ACC112 (cell line): Measurements from ENCODE around the gene ZFP57.

Source experiments
- H2AFZ ChIP-seq: fragments of 200-600 bp; sonication (generic); one replicate; pipeline ENCODE4 v1.6.0; 2017; ENCODE audit warnings: antibody characterized with exemption, low read length; ENCODE audit not compliant: unreplicated experiment
- H3K27ac ChIP-seq: fragments of 200-600 bp; sonication (generic); 2 replicates; pipeline ENCODE4 v1.5.1; 2014; ENCODE audit warnings: low read depth, mild to moderate bottlenecking, antibody characterized with exemption, low read length, moderate library complexity
- H3K27me3 ChIP-seq: fragments of 200-600 bp; sonication (generic); 2 replicates; pipeline ENCODE4 v1.6.1; 2014; ENCODE audit warnings: mild to moderate bottlenecking, antibody characterized with exemption, low read length, moderate library complexity, mixed read lengths; ENCODE audit not compliant: insufficient read depth
- H3K36me3 ChIP-seq: fragments of 200-600 bp; sonication (generic); 2 replicates; pipeline ENCODE4 v1.6.1; 2016; ENCODE audit warnings: mild to moderate bottlenecking, antibody characterized with exemption, low read length, moderate library complexity, mixed read lengths; ENCODE audit not compliant: insufficient read depth
- H3K4me1 ChIP-seq: fragments of 200-600 bp; sonication (generic); one replicate; pipeline ENCODE4 v1.6.1; 2016; ENCODE audit warnings: low read length, mixed read lengths; ENCODE audit not compliant: insufficient read depth, unreplicated experiment, control insufficient read depth
- H3K4me3 ChIP-seq: fragments of 200-600 bp; sonication (generic); 2 replicates; pipeline ENCODE4 v1.5.1; 2014; ENCODE audit warnings: mild to moderate bottlenecking, low read depth, low read length
- H3K79me2 ChIP-seq: fragments of 200-600 bp; sonication (generic); one replicate; pipeline ENCODE4 v1.6.0; 2016; ENCODE audit warnings: low read length; ENCODE audit not compliant: control insufficient read depth, unreplicated experiment, insufficient read depth

Gene ZFP57

GRCh38 chr6:29723666-29724588 is 43.0 kb upstream of the ZFP57 start:
- no peaks in the 10 kb centered on the region for H3K27me3 ChIP-seq
- peak overlapping the region; percentile 67; the same call in 1 of the 2 replicates for H3K27ac ChIP-seq
- H2AFZ ChIP-seq: peak overlapping the region; percentile 75
- peak overlapping the region; percentile 92 for H3K4me3 ChIP-seq
- peaks cover 8% of the 10 kb centered on the region; the same call in 1 of the 2 replicates for H3K36me3 ChIP-seq
- peaks cover 7% of the 10 kb centered on the region for H3K4me1 ChIP-seq
- peaks cover 13% of the 10 kb centered on the region for H3K79me2 ChIP-seq

DNA sequence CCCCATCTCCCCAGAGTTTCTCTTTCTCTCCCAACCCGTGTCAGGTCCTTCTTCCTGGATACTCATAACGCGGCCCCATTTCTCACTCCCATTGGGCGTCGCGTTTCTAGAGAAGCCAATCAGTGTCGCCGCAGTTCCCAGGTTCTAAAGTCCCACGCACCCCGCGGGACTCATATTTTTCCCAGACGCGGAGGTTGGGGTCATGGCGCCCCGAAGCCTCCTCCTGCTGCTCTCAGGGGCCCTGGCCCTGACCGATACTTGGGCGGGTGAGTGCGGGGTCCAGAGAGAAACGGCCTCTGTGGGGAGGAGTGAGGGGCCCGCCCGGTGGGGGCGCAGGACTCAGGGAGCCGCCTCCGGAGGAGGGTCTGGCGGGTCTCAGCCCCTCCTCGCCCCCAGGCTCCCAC is 42.3 kb upstream of the ZFP57 start, which contains the start of gene HLA-F:
HLA-F (plus strand) TSS at position 173 of the 404 bp plus-strand sequence; CDS start at position 203, 30 bp downstream.
- H3K79me2 ChIP-seq: peaks cover 13% of the 10 kb centered on the region
- H2AFZ ChIP-seq: peak within 1 kb of the TSS; percentile 75
- no peaks in the 10 kb centered on the region for H3K27me3 ChIP-seq
- H3K36me3 ChIP-seq: peaks cover 8% of the 10 kb centered on the region; the same call in 1 of the 2 replicates
- peak within 1 kb of the TSS; percentile 67; the same call in 1 of the 2 replicates for H3K27ac ChIP-seq
- peak within 1 kb of the TSS; percentile 92 for H3K4me3 ChIP-seq
- H3K4me1 ChIP-seq: peaks cover 7% of the 10 kb centered on the region

DNA sequence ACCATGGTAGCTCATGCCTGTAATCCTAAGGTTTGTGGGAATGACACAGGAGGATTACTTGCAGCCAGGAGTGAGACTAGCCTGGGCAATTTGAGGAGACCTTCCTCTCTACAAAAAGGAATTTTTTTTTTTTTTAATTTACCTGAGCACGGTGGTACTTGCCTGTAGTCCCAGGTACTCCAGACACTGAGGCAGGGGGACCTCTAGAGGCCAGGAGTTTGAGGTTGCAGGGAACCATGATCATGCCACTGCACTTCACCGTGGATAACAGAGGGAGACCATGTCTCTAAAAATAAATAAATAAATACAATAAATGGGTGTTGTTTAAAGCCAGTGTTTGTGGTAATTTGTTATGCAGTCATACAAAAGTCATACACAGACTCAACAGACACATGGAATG is 39.9 kb upstream of the ZFP57 start:
- Histone ChIP-seq H3K79me2 (peaks cover 13% of the 10 kb centered on the region), H3K4me1 (peaks cover 7% of the 10 kb centered on the region), H2AFZ (no peak overlapping the region), H3K4me3 (no peak overlapping the region), H3K27me3 (peaks cover 9% of the 10 kb centered on the region; the same call in 1 of the 2 replicates), H3K27ac (no peak overlapping the region), H3K36me3 (no peaks in the 10 kb centered on the region)

DNA sequence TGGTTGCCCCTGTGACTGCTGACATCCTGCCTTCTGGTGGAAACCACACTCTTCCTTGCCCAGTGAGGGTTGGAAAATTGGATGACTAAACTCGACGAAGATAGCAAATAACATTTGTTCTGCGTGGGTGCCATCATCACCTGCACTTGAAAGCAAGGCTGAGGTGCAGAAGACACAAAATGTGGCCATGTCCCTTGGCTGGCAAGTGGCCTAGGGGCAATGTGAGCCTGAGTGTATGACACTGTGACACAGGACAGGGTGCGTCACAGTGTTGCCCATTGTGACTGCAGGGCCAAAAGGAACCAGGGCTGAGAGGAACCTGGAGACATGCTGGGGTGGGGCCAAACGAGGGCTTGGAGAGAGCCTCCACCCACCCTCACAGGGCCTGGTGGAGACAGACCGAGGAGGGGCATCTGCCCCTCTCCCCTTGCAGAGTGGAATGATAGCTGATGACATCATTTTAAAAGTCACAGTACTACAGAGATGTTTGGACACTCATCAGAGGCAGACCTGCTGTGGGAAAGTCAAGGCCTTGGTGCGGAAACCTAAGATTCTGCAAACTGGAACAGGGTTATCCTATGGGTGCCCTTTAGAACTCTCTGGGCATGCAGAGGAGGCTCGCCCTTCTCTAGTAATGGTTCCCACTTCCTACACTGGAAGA is 29.5 kb upstream of the ZFP57 start:
- Histone ChIP-seq H3K79me2 (no peaks in the 10 kb centered on the region), H3K27ac (no peak overlapping the region), H3K36me3 (no peaks in the 10 kb centered on the region), H3K4me3 (no peak overlapping the region), H2AFZ (no peak overlapping the region), H3K27me3 (peaks cover 69% of the 10 kb centered on the region), H3K4me1 (no peaks in the 10 kb centered on the region)

- Histone ChIP-seq H3K79me2 (no peaks in the 10 kb centered on the region), H3K27me3 (peaks cover 57% of the 10 kb centered on the region), H3K4me1 (no peaks in the 10 kb centered on the region), H2AFZ (no peak overlapping the region), H3K4me3 (peak overlapping the region; percentile 54), H3K27ac (no peak overlapping the region), H3K36me3 (no peaks in the 10 kb centered on the region)
Observed at GRCh38 chr6:29709188-29709587, 28.2 kb upstream of the ZFP57 start.

DNA sequence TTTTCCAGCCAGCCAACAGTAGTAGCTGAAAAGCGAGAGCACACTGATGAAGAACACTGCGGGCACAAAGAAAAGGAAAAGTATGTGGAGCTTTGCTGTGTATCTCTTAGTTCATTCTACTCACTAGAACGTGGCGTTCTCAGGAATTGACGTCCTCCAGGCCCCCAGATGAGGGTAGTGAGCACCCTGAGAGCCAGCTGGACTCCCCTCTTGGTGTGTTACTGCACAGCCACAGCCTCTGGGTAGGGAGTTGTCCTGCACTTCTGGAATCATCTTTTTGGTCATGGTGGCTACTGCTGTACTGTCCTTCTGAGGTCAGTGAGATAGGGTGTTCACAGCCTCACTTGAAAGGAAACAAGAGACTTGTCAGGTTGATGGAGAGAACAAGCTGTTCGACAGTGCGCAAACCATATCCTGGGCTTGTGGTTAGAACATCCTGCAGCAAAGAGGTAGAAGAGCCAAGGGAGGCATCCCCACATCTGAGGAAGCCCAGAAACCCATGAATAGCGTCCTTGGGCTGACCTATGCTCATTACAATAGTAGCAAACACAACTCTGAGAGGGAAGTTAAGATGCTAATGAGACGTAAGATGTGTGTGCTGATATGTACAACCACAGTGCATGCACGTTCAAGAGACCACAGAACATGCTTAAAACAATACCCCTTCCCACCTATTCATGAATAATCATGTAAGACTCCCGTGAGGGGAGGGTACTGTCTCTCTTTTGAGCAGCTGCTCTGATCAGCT is 27.7 kb upstream of the ZFP57 start:
- Histone ChIP-seq H3K27ac (no peak overlapping the region), H3K4me1 (no peaks in the 10 kb centered on the region), H3K79me2 (no peaks in the 10 kb centered on the region), H3K27me3 (peaks cover 54% of the 10 kb centered on the region), H3K36me3 (no peaks in the 10 kb centered on the region), H3K4me3 (peak overlapping the region; percentile 54), H2AFZ (no peak overlapping the region)

- H3K27ac ChIP-seq: no peak overlapping the region
- peaks cover 49% of the 10 kb centered on the region for H3K27me3 ChIP-seq
- H3K4me3 ChIP-seq: no peak overlapping the region
- H3K36me3 ChIP-seq: no peaks in the 10 kb centered on the region
- H3K4me1 ChIP-seq: no peaks in the 10 kb centered on the region
- H2AFZ ChIP-seq: no peak overlapping the region
- no peaks in the 10 kb centered on the region for H3K79me2 ChIP-seq
Observed at GRCh38 chr6:29705389-29706231, 24.7 kb upstream of the ZFP57 start.

- Histone ChIP-seq H3K27ac (no peak overlapping the region), H3K4me1 (no peaks in the 10 kb centered on the region), H2AFZ (no peak overlapping the region), H3K4me3 (no peak overlapping the region), H3K27me3 (peaks cover 33% of the 10 kb centered on the region), H3K36me3 (no peaks in the 10 kb centered on the region), H3K79me2 (no peaks in the 10 kb centered on the region)
Observed at GRCh38 chr6:29702519-29703103, 21.7 kb upstream of the ZFP57 start.

GRCh38 chr6:29696147-29697125 is 15.5 kb upstream of the ZFP57 start:
- Histone ChIP-seq H3K36me3 (no peaks in the 10 kb centered on the region), H3K27me3 (peaks cover 11% of the 10 kb centered on the region), H3K79me2 (no peaks in the 10 kb centered on the region), H3K27ac (no peak overlapping the region), H3K4me1 (no peaks in the 10 kb centered on the region), H3K4me3 (no peak overlapping the region), H2AFZ (no peak overlapping the region)
